GM12864 (cell line): Measurements from ENCODE around the gene HBD.

ENCODE experiments used
- DNase-seq: peaks from one replicate; pipeline ENCODE4 v3.0.0-alpha.2; 2011; ENCODE audit warnings: low read depth
- H3K4me3 ChIP-seq: 2 replicates; pipeline ENCODE4 v1.5.1; 2011; ENCODE audit warnings: mild to moderate bottlenecking, low read depth, low read length, control low read depth
- TF ChIP-seq, protein P1 (sequence below): IDR thresholded peaks from 2 replicates; pipeline ENCODE4 v1.5.1; 2011; ENCODE audit warnings: low read depth, mild to moderate bottlenecking, moderate library complexity, low read length, control low read depth, inconsistent platforms; ENCODE audit errors: missing control alignments

The HBD gene

DNA sequence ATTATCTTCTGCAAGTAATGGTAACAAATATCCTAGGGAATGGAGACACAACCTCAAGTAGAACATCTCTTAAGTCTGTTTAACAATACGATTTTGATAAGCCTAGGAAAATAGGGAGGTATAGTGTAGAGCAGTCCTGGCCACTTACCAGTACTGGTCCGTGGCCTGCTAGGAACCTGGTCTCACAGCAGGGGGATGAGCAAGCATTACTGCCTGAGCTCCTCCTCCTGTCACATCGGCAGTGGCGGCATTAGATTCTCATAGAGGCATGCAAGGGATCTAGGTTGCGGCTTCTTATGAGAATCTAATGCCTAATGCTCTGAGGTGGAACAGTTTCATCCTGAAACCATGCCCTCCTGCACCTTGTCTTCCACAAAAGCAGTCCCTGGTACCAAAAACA lies 38.2 kb downstream of the HBD start:
- TF ChIP-seq, protein P1, sequence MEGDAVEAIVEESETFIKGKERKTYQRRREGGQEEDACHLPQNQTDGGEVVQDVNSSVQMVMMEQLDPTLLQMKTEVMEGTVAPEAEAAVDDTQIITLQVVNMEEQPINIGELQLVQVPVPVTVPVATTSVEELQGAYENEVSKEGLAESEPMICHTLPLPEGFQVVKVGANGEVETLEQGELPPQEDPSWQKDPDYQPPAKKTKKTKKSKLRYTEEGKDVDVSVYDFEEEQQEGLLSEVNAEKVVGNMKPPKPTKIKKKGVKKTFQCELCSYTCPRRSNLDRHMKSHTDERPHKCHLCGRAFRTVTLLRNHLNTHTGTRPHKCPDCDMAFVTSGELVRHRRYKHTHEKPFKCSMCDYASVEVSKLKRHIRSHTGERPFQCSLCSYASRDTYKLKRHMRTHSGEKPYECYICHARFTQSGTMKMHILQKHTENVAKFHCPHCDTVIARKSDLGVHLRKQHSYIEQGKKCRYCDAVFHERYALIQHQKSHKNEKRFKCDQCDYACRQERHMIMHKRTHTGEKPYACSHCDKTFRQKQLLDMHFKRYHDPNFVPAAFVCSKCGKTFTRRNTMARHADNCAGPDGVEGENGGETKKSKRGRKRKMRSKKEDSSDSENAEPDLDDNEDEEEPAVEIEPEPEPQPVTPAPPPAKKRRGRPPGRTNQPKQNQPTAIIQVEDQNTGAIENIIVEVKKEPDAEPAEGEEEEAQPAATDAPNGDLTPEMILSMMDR, result no peak
- DNase-seq, result no peak
- no peak overlapping the region for H3K4me3 ChIP-seq

DNA sequence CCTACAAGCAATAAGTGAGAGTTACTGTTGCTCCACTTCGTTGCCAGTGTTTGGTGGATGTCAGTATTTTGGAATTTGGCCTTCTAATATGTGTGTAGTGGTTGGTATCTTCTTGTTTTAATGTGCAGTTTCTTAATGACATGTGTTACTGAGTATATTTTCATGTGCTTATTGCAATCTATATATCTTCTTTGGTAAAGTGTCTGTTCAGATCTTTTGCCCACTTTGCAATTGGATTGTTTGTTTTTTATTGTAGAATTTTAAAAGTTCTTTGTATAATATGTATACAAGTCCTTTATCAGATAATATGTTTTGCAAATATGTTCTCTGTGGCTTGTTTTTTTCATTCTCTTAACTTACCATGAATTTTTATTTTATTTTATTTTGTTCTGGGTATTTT lies 41.5 kb downstream of the HBD start:
- DNase-seq, result no peak
- TF ChIP-seq, protein P1, result no peak
- H3K4me3 ChIP-seq, result no peak overlapping the region

DNA sequence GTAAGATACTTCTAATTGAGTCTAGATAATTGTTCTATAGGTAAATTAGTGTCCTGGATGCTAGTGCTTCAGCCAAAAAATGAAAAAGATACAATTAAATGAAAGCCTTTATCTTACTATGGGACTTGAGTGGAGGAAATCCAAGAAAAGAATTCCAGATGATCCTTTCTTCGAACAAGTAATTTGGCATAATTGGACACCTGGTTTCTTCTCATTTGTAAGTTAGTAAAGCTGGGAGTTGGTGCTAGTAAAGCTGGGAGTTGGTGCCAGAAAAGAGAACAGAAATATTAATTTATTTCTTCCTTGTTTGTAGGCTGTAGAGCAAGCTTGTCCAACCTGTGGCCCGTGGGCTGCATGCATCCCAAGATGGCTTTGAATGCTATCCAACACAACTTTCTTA lies 46.1 kb downstream of the HBD start:
- H3K4me3 ChIP-seq, result no peak overlapping the region
- DNase-seq, result no peak
- TF ChIP-seq, protein P1, result no peak
